C4-2B (cell line): ENCODE measurements around the gene PTPMT1.

ENCODE experiments used
- CTCF ChIP-seq: fragments of 450-650 bp; conservative IDR thresholded peaks from 2 replicates; pipeline ENCODE4 v1.5.1; 2017; ENCODE audit warnings: mild to moderate bottlenecking
- ZFX ChIP-seq: fragments of 450-650 bp; IDR thresholded peaks from 2 replicates; pipeline ENCODE4 v1.6.1; 2017

GRCh38 chr11:47536915-47537314 lies 28.5 kb upstream of the PTPMT1 start:
- TF ChIP-seq CTCF: no peak
- TF ChIP-seq ZFX: no peak
